Body of pancreas (tissue), 4 donors: ENCODE results near the gene SHISAL1.

Experiments used
- POLR2A ChIP-seq, 3 donors: fragments of 450-650 bp; IDR thresholded peaks; one replicate each; pipeline ENCODE4 v1.6.1; 2016; ENCODE audit warnings: antibody characterized with exemption in 3 of 3, mild to moderate bottlenecking in 2 of 3
- TF ChIP-seq, protein P1 (sequence below), 7 experiments: fragments of 450-650 bp in 4 of 7; fragments of 200-600 bp in 3 of 7; sonication (generic) in 3 of 7; IDR thresholded peaks; one replicate each; pipeline ENCODE4 v1.5.1; 2016 to 2019; ENCODE audit warnings: antibody characterized with exemption in 7 of 7

DNA sequence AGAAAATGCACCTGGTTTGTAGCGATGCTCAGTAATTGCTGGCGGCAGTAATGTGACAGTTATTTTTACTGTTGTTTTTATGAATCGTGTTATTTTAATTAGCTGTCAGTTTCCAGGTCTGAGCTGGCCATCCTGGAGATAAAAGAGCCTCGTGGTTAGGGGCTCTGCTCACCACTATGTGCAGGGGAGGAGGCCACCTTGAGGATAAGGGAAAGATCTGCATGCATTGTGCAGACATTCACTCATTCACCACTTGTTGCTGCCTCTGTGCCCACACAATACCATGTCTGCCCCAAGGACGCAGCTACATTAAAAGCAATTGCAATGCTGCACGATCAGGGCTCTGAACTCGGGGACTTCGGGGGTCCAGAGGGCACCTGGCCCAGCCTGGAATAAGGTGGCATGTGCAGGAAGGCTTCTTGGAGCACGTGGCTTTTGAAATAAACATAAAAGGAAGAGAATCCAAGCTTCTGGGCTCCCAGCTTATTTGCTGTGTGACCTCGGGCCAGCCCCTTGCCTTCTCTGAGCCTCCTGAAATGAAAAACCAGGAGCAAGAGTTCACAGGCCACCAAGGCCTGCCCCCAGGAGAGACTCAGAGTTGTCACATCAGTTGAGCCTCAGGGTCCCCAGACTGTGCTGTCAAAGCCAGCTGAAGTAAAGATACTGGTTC, 44.7 kb upstream of the SHISAL1 start:
- TF ChIP-seq, protein P1, sequence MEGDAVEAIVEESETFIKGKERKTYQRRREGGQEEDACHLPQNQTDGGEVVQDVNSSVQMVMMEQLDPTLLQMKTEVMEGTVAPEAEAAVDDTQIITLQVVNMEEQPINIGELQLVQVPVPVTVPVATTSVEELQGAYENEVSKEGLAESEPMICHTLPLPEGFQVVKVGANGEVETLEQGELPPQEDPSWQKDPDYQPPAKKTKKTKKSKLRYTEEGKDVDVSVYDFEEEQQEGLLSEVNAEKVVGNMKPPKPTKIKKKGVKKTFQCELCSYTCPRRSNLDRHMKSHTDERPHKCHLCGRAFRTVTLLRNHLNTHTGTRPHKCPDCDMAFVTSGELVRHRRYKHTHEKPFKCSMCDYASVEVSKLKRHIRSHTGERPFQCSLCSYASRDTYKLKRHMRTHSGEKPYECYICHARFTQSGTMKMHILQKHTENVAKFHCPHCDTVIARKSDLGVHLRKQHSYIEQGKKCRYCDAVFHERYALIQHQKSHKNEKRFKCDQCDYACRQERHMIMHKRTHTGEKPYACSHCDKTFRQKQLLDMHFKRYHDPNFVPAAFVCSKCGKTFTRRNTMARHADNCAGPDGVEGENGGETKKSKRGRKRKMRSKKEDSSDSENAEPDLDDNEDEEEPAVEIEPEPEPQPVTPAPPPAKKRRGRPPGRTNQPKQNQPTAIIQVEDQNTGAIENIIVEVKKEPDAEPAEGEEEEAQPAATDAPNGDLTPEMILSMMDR (IDR thresholded peaks at IDR 0.05): no peak
- TF ChIP-seq POLR2A (IDR thresholded peaks at IDR 0.05): no peak
